Colonic mucosa (tissue), 4 donors: ENCODE results near the gene DBNDD2. TPM values are rescaled to one million over a fixed set of nuclear protein-coding genes. Genes with fewer than 3 reads are reported as not detected.
A peak's percentile ranks its signal among the peaks of the same experiment; 100 is the strongest.

Experiments used
- DNase-seq: peaks from one replicate; pipeline ENCODE4 v3.0.0-alpha.2; 2020
- H3K27ac ChIP-seq: fragments of 200-600 bp; one replicate; pipeline ENCODE4 v1.8.0; 2021
- H3K27me3 ChIP-seq: fragments of 200-600 bp; one replicate; pipeline ENCODE4 v1.8.0; 2021
- H3K36me3 ChIP-seq: fragments of 200-600 bp; one replicate; pipeline ENCODE4 v1.8.0; 2021
- H3K4me1 ChIP-seq: fragments of 200-600 bp; one replicate; pipeline ENCODE4 v1.8.0; 2021; ENCODE audit warnings: mild to moderate bottlenecking
- H3K4me3 ChIP-seq: fragments of 200-600 bp; one replicate; pipeline ENCODE4 v1.8.0; 2021
- H3K9ac ChIP-seq, 2 donors: one replicate each; pipeline ENCODE4 v1.7.0; 2013; ENCODE audit warnings: control low read depth in 2 of 2, low read depth in 2 of 2, low read length in 2 of 2
- H3K9me3 ChIP-seq: fragments of 200-600 bp; one replicate; pipeline ENCODE4 v1.8.0; 2021
- intact Hi-C: fragments of 100-400 bp; cut with DNase I; formaldehyde crosslinking; loops from one replicate; pipeline ENCODE4 v1.14.1; 2022
- total RNA-seq, 2 donors: library from RNA; stranded (reverse); fragmentation: NEBNext Ultra II Directional in 1 of 2; extraction: Animal tissue kit (Norgen Biotek cat#: 25700) in 1 of 2; gene quantifications; one replicate each; pipeline ENCODE4 v1.2.1, GENCODE V29; 2021
- TF ChIP-seq, protein P1 (sequence below): fragments of 200-600 bp; IDR thresholded peaks from one replicate; pipeline ENCODE4 v1.8.0; 2022; ENCODE audit warnings: antibody characterized with exemption, mild to moderate bottlenecking
- donor health status: healthy.
- donor health status: DM: no; HTN: no; CAD: no.
- donor health status: DM: no; HTN: no; CAD: no.

Gene DBNDD2
- total RNA-seq, 2 donors from 2014 or later: 109 to 131 TPM

DNA sequence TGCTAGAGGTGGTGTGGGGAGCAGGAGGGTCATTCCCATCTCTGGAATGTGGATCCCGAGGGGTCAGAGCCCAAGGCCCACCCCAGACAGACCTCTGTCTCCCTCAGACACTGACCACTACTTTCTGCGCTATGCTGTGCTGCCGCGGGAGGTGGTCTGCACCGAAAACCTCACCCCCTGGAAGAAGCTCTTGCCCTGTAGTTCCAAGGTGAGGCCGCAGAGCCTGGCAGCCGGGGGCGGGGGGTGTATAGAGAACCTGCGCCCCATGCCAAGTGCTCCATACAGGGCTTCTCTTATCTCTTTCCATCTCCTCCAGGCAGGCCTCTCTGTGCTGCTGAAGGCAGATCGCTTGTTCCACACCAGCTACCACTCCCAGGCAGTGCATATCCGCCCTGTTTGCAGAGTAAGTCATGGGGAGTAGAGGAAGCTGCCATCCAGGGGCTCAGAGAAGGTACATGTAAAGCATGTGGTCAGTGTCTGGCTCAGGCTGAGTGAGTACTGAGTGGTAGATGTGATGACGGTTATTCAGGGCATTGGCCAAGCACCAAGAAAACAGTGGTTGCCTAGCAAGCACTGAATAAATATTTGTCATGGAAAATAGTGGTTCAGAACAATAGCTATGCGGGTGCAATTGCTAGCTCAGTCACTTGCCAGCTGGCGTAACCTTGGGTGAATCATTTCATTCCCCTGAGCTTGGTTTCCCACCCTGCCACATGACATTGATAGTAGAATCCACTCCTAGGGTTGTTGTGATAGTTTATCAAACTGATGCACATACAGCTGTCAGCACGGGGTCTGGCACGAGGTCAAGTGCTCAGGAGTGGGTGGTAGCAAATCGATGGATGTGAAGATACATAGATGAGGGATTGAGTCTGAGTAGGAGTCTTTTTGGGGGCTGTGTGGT, 11.4 kb downstream of the DBNDD2 start:
- intact Hi-C loops: no loop called here
- Histone ChIP-seq H3K36me3 (peaks cover 20% of the 10 kb centered on the region), H3K9me3 (no peaks in the 10 kb centered on the region), H3K27me3 (no peaks in the 10 kb centered on the region), H3K4me1 (peaks cover 18% of the 10 kb centered on the region), H3K27ac (peak overlapping the region; percentile 82), H3K4me3 (no peak overlapping the region), H3K9ac (peak overlapping the region; percentile 48 to 71)
- DNase-seq: peak; percentile 82
- TF ChIP-seq, protein P1, sequence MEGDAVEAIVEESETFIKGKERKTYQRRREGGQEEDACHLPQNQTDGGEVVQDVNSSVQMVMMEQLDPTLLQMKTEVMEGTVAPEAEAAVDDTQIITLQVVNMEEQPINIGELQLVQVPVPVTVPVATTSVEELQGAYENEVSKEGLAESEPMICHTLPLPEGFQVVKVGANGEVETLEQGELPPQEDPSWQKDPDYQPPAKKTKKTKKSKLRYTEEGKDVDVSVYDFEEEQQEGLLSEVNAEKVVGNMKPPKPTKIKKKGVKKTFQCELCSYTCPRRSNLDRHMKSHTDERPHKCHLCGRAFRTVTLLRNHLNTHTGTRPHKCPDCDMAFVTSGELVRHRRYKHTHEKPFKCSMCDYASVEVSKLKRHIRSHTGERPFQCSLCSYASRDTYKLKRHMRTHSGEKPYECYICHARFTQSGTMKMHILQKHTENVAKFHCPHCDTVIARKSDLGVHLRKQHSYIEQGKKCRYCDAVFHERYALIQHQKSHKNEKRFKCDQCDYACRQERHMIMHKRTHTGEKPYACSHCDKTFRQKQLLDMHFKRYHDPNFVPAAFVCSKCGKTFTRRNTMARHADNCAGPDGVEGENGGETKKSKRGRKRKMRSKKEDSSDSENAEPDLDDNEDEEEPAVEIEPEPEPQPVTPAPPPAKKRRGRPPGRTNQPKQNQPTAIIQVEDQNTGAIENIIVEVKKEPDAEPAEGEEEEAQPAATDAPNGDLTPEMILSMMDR: no peak

DNA sequence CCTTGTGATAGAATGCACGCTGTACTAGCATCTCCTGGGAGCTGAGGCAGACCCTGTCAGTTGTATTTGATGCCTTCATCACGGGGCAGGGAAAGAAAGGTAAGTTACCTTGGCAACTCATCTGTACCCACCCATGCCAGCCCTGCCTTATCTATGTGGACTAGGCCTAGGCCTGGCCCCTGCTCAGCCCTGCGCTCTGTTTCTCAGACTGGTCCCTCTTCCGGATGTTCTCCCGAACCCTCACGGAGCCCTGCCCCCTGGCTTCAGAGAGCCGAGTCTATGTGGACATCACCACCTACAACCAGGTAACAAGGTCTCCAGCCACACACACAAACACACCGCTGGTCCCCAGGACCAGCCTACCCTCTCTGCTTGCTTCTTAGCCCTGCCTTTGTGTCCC, 12.0 kb downstream of the DBNDD2 start:
- Histone ChIP-seq H3K36me3 (peaks cover 24% of the 10 kb centered on the region), H3K4me3 (no peak overlapping the region), H3K9me3 (no peaks in the 10 kb centered on the region), H3K27ac (peak overlapping the region; percentile 28), H3K9ac (peak overlapping the region; percentile 16 to 43), H3K27me3 (no peaks in the 10 kb centered on the region), H3K4me1 (peaks cover 18% of the 10 kb centered on the region)
- DNase-seq: no peak
- intact Hi-C loops: no loop called here
- TF ChIP-seq, protein P1: no peak

DNA sequence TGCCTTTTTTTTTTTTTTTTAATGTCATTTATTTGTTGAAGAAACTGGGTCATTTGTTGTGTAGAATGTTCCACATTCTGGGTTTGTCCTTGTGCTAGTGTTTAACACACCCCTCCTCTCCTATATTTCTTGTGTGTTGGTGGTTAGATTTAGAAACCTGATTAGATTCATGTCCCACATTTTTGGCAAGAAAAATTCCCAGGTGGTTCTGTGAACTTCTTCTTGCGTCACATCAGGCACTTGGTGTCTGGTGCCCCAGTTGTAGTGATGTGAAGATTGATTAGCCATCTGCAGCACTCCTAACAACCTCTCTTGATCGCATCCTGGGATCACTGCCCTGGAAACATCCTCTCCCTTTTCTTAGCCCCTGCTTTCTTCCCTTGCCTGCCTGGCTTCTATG, 15.6 kb downstream of the DBNDD2 start:
- intact Hi-C loops: no loop called here
- H3K9ac ChIP-seq: no peak overlapping the region
- no peak for DNase-seq
- no peak overlapping the region for H3K27ac ChIP-seq
- no peaks in the 10 kb centered on the region for H3K9me3 ChIP-seq
- H3K36me3 ChIP-seq: peaks cover 24% of the 10 kb centered on the region
- H3K4me1 ChIP-seq: peaks cover 3% of the 10 kb centered on the region
- H3K27me3 ChIP-seq: no peaks in the 10 kb centered on the region
- H3K4me3 ChIP-seq: no peak overlapping the region
- TF ChIP-seq, protein P1: no peak

DNA sequence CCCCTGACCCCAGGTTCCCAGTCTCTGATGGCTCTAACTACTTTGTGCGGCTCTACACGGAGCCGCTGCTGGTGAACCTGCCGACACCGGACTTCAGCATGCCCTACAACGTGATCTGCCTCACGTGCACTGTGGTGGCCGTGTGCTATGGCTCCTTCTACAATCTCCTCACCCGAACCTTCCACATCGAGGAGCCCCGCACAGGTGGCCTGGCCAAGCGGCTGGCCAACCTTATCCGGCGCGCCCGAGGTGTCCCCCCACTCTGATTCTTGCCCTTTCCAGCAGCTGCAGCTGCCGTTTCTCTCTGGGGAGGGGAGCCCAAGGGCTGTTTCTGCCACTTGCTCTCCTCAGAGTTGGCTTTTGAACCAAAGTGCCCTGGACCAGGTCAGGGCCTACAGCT, 17.5 kb downstream of the DBNDD2 start:
- TF ChIP-seq, protein P1: no peak
- H3K27me3 ChIP-seq: no peaks in the 10 kb centered on the region
- peaks cover 15% of the 10 kb centered on the region for H3K36me3 ChIP-seq
- H3K4me1 ChIP-seq: no peaks in the 10 kb centered on the region
- H3K9ac ChIP-seq: no peak overlapping the region
- no peaks in the 10 kb centered on the region for H3K9me3 ChIP-seq
- intact Hi-C loops: loop anchor here (5.0 kb wide), 1 partner anchor 33 kb away; no protein-coding TSS in a partner anchor
- DNase-seq: no peak
- H3K4me3 ChIP-seq: no peak overlapping the region
- no peak overlapping the region for H3K27ac ChIP-seq

DNA sequence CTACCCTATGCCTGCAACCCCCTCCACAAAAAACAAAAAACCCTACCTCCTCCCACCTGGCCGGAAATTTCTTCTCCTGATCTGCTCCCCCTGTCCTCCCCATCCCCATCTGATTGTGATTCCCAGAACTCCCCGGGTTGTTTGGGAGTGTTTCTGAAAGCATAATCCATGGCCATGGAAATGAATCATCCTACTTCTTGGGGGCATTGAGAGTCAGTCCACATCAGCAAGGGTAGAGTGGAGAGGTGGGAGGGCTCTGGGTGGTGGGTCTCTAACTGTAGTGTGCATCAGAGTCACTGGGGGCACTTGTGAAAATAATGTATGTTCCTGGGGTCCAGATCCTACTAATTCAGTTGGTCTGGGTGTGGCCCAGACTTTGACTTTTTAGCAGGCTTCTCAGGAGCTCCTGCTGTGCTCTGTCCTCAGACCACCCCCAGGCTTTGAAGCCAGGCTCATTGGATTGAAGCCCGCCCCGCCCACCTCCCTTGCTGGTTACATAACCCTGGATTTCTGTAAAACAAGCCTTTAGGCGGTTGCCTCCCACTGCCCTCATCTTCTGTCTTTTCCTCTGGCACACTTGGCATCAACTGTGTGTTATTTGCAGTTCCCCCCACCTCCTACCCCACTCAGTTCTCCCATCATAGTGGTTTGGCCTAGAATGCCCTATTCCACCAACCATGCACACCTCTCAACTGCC, 18.4 kb downstream of the DBNDD2 start:
- H3K9ac ChIP-seq: peak overlapping the region in 1 of 2 donors; percentile 26
- intact Hi-C loops: loop anchor here (5.0 kb wide), 1 partner anchor 34 kb away; no protein-coding TSS in a partner anchor
- no peak overlapping the region for H3K4me3 ChIP-seq
- peaks cover 11% of the 10 kb centered on the region for H3K36me3 ChIP-seq
- no peaks in the 10 kb centered on the region for H3K9me3 ChIP-seq
- no peak overlapping the region for H3K27ac ChIP-seq
- H3K27me3 ChIP-seq: no peaks in the 10 kb centered on the region
- TF ChIP-seq, protein P1: no peak
- H3K4me1 ChIP-seq: no peaks in the 10 kb centered on the region
- DNase-seq: no peak
